ENCODE measurements around the gene COLEC12.
"Not testable (repeated sequence)": the region's sequence is repeated elsewhere in the genome, so short reads cannot be mapped to it uniquely, and the experiment has no call there.

COLEC12 gene

GRCh38 chr18:316393-316792 lies 184.1 kb downstream of the COLEC12 start:
- Mint-ChIP-seq H3K36me3 (ENCODE audit: low read depth) (no peaks in the 10 kb centered on the region), H3K4me1 (ENCODE audit: low read depth) (no peaks in the 10 kb centered on the region), H3K9me3 (no peaks in the 10 kb centered on the region), H3K27me3 (ENCODE audit: low read depth) (no peaks in the 10 kb centered on the region), H3K27ac (no peak overlapping the region), H3K4me3 (no peak overlapping the region)
- DNase-seq (ENCODE audit: low spot score) = no peak

- no peaks in the 10 kb centered on the region for H3K27me3 Mint-ChIP-seq (ENCODE audit: low read depth)
- H3K4me1 Mint-ChIP-seq (ENCODE audit: low read depth) = no peaks in the 10 kb centered on the region
- no peak for DNase-seq (ENCODE audit: low spot score)
- H3K27ac Mint-ChIP-seq = no peak overlapping the region
- H3K36me3 Mint-ChIP-seq (ENCODE audit: low read depth) = no peaks in the 10 kb centered on the region
- H3K9me3 Mint-ChIP-seq = no peaks in the 10 kb centered on the region
- H3K4me3 Mint-ChIP-seq = no peak overlapping the region
Observed at GRCh38 chr18:313931-314330, 186.6 kb downstream of the COLEC12 start.

GRCh38 chr18:312415-312814 lies 188.1 kb downstream of the COLEC12 start:
- no peaks in the 10 kb centered on the region for H3K4me1 Mint-ChIP-seq (ENCODE audit: low read depth)
- no peaks in the 10 kb centered on the region for H3K9me3 Mint-ChIP-seq
- peaks cover 2% of the 10 kb centered on the region for H3K27me3 Mint-ChIP-seq (ENCODE audit: low read depth)
- no peak overlapping the region for H3K27ac Mint-ChIP-seq
- no peaks in the 10 kb centered on the region for H3K36me3 Mint-ChIP-seq (ENCODE audit: low read depth)
- H3K4me3 Mint-ChIP-seq = no peak overlapping the region
- no peak for DNase-seq (ENCODE audit: low spot score)

- Mint-ChIP-seq H3K4me1 (ENCODE audit: low read depth) (no peaks in the 10 kb centered on the region), H3K27ac (no peak overlapping the region), H3K36me3 (ENCODE audit: low read depth) (no peaks in the 10 kb centered on the region), H3K9me3 (no peaks in the 10 kb centered on the region), H3K4me3 (no peak overlapping the region), H3K27me3 (ENCODE audit: low read depth) (peaks cover 2% of the 10 kb centered on the region)
- DNase-seq (ENCODE audit: low spot score) = no peak
Observed at GRCh38 chr18:310042-310441, 190.5 kb downstream of the COLEC12 start.

GRCh38 chr18:308086-308485 lies 192.4 kb downstream of the COLEC12 start:
- not testable (repeated sequence) for DNase-seq (ENCODE audit: low spot score); H3K27ac Mint-ChIP-seq; H3K4me3 Mint-ChIP-seq; H3K36me3 Mint-ChIP-seq (ENCODE audit: low read depth); H3K4me1 Mint-ChIP-seq (ENCODE audit: low read depth); H3K27me3 Mint-ChIP-seq (ENCODE audit: low read depth); H3K9me3 Mint-ChIP-seq

- Mint-ChIP-seq H3K27me3 (ENCODE audit: low read depth) (peaks cover 9% of the 10 kb centered on the region), H3K36me3 (ENCODE audit: low read depth) (no peaks in the 10 kb centered on the region), H3K9me3 (no peaks in the 10 kb centered on the region), H3K27ac (no peak overlapping the region), H3K4me3 (no peak overlapping the region), H3K4me1 (ENCODE audit: low read depth) (no peaks in the 10 kb centered on the region)
- no peak for DNase-seq (ENCODE audit: low spot score)
Observed at GRCh38 chr18:306608-307255, 193.8 kb downstream of the COLEC12 start.

GRCh38 chr18:305003-305501 lies 195.4 kb downstream of the COLEC12 start:
- Mint-ChIP-seq H3K27ac (no peak overlapping the region), H3K36me3 (ENCODE audit: low read depth) (no peaks in the 10 kb centered on the region), H3K4me1 (ENCODE audit: low read depth) (no peaks in the 10 kb centered on the region), H3K27me3 (ENCODE audit: low read depth) (peaks cover 13% of the 10 kb centered on the region), H3K4me3 (no peak overlapping the region), H3K9me3 (no peaks in the 10 kb centered on the region)
- DNase-seq (ENCODE audit: low spot score) = no peak

GRCh38 chr18:303607-304006 lies 196.9 kb downstream of the COLEC12 start:
- peaks cover 13% of the 10 kb centered on the region for H3K27me3 Mint-ChIP-seq (ENCODE audit: low read depth)
- no peaks in the 10 kb centered on the region for H3K9me3 Mint-ChIP-seq
- H3K4me1 Mint-ChIP-seq (ENCODE audit: low read depth) = no peaks in the 10 kb centered on the region
- H3K36me3 Mint-ChIP-seq (ENCODE audit: low read depth) = no peaks in the 10 kb centered on the region
- H3K4me3 Mint-ChIP-seq = no peak overlapping the region
- DNase-seq (ENCODE audit: low spot score) = no peak
- H3K27ac Mint-ChIP-seq = no peak overlapping the region

- no peaks in the 10 kb centered on the region for H3K36me3 Mint-ChIP-seq (ENCODE audit: low read depth)
- no peak for DNase-seq (ENCODE audit: low spot score)
- H3K4me3 Mint-ChIP-seq = no peak overlapping the region
- peaks cover 11% of the 10 kb centered on the region for H3K27me3 Mint-ChIP-seq (ENCODE audit: low read depth)
- H3K4me1 Mint-ChIP-seq (ENCODE audit: low read depth) = no peaks in the 10 kb centered on the region
- H3K9me3 Mint-ChIP-seq = no peaks in the 10 kb centered on the region
- no peak overlapping the region for H3K27ac Mint-ChIP-seq
Observed at GRCh38 chr18:303011-303410, 197.5 kb downstream of the COLEC12 start.

- Mint-ChIP-seq H3K27ac (no peak overlapping the region), H3K4me1 (ENCODE audit: low read depth) (no peaks in the 10 kb centered on the region), H3K4me3 (no peak overlapping the region), H3K27me3 (ENCODE audit: low read depth) (peaks cover 11% of the 10 kb centered on the region), H3K36me3 (ENCODE audit: low read depth) (no peaks in the 10 kb centered on the region), H3K9me3 (no peaks in the 10 kb centered on the region)
- no peak for DNase-seq (ENCODE audit: low spot score)
Observed at GRCh38 chr18:302097-302496, 198.4 kb downstream of the COLEC12 start.

GRCh38 chr18:297936-298335 lies 202.6 kb downstream of the COLEC12 start:
- Mint-ChIP-seq H3K4me1 (ENCODE audit: low read depth) (no peaks in the 10 kb centered on the region), H3K9me3 (no peaks in the 10 kb centered on the region), H3K36me3 (ENCODE audit: low read depth) (no peaks in the 10 kb centered on the region), H3K27ac (no peak overlapping the region), H3K4me3 (no peak overlapping the region), H3K27me3 (ENCODE audit: low read depth) (peaks cover 11% of the 10 kb centered on the region)
- no peak for DNase-seq (ENCODE audit: low spot score)

GRCh38 chr18:295756-296490 lies 204.6 kb downstream of the COLEC12 start:
- H3K9me3 Mint-ChIP-seq = no peaks in the 10 kb centered on the region
- H3K27me3 Mint-ChIP-seq (ENCODE audit: low read depth) = peaks cover 14% of the 10 kb centered on the region
- no peak overlapping the region for H3K27ac Mint-ChIP-seq
- no peak for DNase-seq (ENCODE audit: low spot score)
- no peaks in the 10 kb centered on the region for H3K36me3 Mint-ChIP-seq (ENCODE audit: low read depth)
- no peaks in the 10 kb centered on the region for H3K4me1 Mint-ChIP-seq (ENCODE audit: low read depth)
- no peak overlapping the region for H3K4me3 Mint-ChIP-seq

GRCh38 chr18:294566-294965 lies 205.9 kb downstream of the COLEC12 start:
- Mint-ChIP-seq H3K36me3 (ENCODE audit: low read depth) (no peaks in the 10 kb centered on the region), H3K4me1 (ENCODE audit: low read depth) (no peaks in the 10 kb centered on the region), H3K27ac (no peak overlapping the region), H3K9me3 (no peaks in the 10 kb centered on the region), H3K4me3 (no peak overlapping the region), H3K27me3 (ENCODE audit: low read depth) (peaks cover 10% of the 10 kb centered on the region)
- no peak for DNase-seq (ENCODE audit: low spot score)

- Mint-ChIP-seq H3K9me3 (no peaks in the 10 kb centered on the region), H3K4me3 (no peak overlapping the region), H3K36me3 (ENCODE audit: low read depth) (no peaks in the 10 kb centered on the region), H3K27me3 (ENCODE audit: low read depth) (peaks cover 10% of the 10 kb centered on the region), H3K4me1 (ENCODE audit: low read depth) (no peaks in the 10 kb centered on the region), H3K27ac (no peak overlapping the region)
- no peak for DNase-seq (ENCODE audit: low spot score)
Observed at GRCh38 chr18:293536-293935, 207.0 kb downstream of the COLEC12 start.

All from T-helper 2 cell treated with Interferon-gamma antibody and Interleukin-4, amounts not matched to agents 5 μg/mL and 100 μg/mL, for 36 hours (primary cell).